ENCODE results near the gene NUDT5. TPM values are rescaled to one million over a fixed set of nuclear protein-coding genes. Genes with fewer than 3 reads are reported as not detected.

The NUDT5 gene
- total RNA-seq (ENCODE audit: unreplicated experiment), result 53.5 TPM
- long read RNA-seq, partial matches to known transcripts, result 1 of 15 reads
- long read RNA-seq, other reads (novel, unspliced or antisense), result 14 of 15 reads

- H3K4me3 Mint-ChIP-seq (ENCODE audit: unreplicated experiment), result peak within 1 kb of the TSS; percentile 99
- no peaks in the 10 kb centered on the region for H3K36me3 Mint-ChIP-seq (ENCODE audit: unreplicated experiment)
- peaks cover 11% of the 10 kb centered on the region for H3K4me1 Mint-ChIP-seq (ENCODE audit: low read depth, unreplicated experiment)
- peaks cover 12% of the 10 kb centered on the region for H3K9me3 Mint-ChIP-seq (ENCODE audit: unreplicated experiment)
- DNase-seq, result peak; percentile 87
- peak within 1 kb of the TSS; percentile 99 for H3K27ac Mint-ChIP-seq (ENCODE audit: unreplicated experiment)
- H3K27me3 Mint-ChIP-seq (ENCODE audit: unreplicated experiment), result peaks cover 6% of the 10 kb centered on the region
- no peak for TF ChIP-seq CTCF (IDR thresholded peaks at IDR 0.05; ENCODE audit: partially characterized antibody, unreplicated experiment)
Observed at GRCh38 chr10:12195603-12196506, at the start of gene NUDT5, which contains the start of gene CDC123. Gene NUDT5, minus strand, starts transcription at chr10:12195891. Its CDS starts 9,600 bp downstream, at chr10:12186291. Gene CDC123, plus strand, starts transcription at chr10:12196188. Its CDS starts 58 bp downstream, at chr10:12196246.

GRCh38 chr10:12243864-12244620, 48.4 kb upstream of the NUDT5 start:
- Mint-ChIP-seq H3K4me3 (ENCODE audit: unreplicated experiment) (no peak overlapping the region), H3K36me3 (ENCODE audit: unreplicated experiment) (no peaks in the 10 kb centered on the region), H3K27me3 (ENCODE audit: unreplicated experiment) (no peaks in the 10 kb centered on the region), H3K4me1 (ENCODE audit: low read depth, unreplicated experiment) (peaks cover 9% of the 10 kb centered on the region), H3K9me3 (ENCODE audit: unreplicated experiment) (no peaks in the 10 kb centered on the region), H3K27ac (ENCODE audit: unreplicated experiment) (peak overlapping the region; percentile 52)
- TF ChIP-seq CTCF (IDR thresholded peaks at IDR 0.05; ENCODE audit: partially characterized antibody, unreplicated experiment), result no peak
- no peak for DNase-seq

- Mint-ChIP-seq H3K9me3 (ENCODE audit: unreplicated experiment) (no peaks in the 10 kb centered on the region), H3K36me3 (ENCODE audit: unreplicated experiment) (no peaks in the 10 kb centered on the region), H3K27me3 (ENCODE audit: unreplicated experiment) (no peaks in the 10 kb centered on the region), H3K4me1 (ENCODE audit: low read depth, unreplicated experiment) (peaks cover 9% of the 10 kb centered on the region), H3K27ac (ENCODE audit: unreplicated experiment) (no peak overlapping the region), H3K4me3 (ENCODE audit: unreplicated experiment) (no peak overlapping the region)
- no peak for TF ChIP-seq CTCF (IDR thresholded peaks at IDR 0.05; ENCODE audit: partially characterized antibody, unreplicated experiment)
- no peak for DNase-seq
Observed at GRCh38 chr10:12241810-12242529, 46.3 kb upstream of the NUDT5 start.

- Mint-ChIP-seq H3K4me3 (ENCODE audit: unreplicated experiment) (no peak overlapping the region), H3K27me3 (ENCODE audit: unreplicated experiment) (no peaks in the 10 kb centered on the region), H3K4me1 (ENCODE audit: low read depth, unreplicated experiment) (peaks cover 9% of the 10 kb centered on the region), H3K27ac (ENCODE audit: unreplicated experiment) (no peak overlapping the region), H3K36me3 (ENCODE audit: unreplicated experiment) (no peaks in the 10 kb centered on the region), H3K9me3 (ENCODE audit: unreplicated experiment) (no peaks in the 10 kb centered on the region)
- DNase-seq, result no peak
- TF ChIP-seq CTCF (IDR thresholded peaks at IDR 0.05; ENCODE audit: partially characterized antibody, unreplicated experiment), result no peak
Observed at GRCh38 chr10:12238821-12239220, 43.1 kb upstream of the NUDT5 start.

Measured in glutamatergic neuron (in vitro differentiated cells).